ENCODE data around the gene ADAM12. TPM values are rescaled to one million over a fixed set of nuclear protein-coding genes. Genes with fewer than 3 reads are reported as not detected.

Gene ADAM12
- total RNA-seq, 1 donor from 2014 or later, result 8.0 TPM

DNA sequence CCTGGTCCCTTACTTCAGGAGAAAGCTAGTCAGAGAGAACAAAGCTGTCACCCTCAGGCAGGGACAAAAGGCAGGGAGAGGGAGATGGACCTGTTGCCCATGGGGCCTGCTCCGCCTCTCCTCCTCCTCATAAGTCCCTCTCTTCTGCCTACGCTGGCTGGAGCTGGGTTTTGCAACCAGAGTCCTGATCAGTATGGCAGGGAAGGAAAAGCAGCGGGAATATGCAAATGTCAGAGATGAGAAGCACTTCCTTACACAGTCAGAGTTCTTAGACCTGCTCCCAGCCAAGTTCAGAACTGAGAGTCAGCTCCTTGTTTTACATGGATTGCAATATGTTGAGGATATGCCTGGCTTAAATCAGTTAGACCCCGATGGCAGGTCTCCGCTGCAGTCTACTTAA, 231.1 kb downstream of the ADAM12 start:
- peaks cover 55% of the 10 kb centered on the region for H3K4me1 Mint-ChIP-seq
- H3K27ac Mint-ChIP-seq, result peak overlapping the region; percentile 68
- Histone ChIP-seq H4K20me1 (ENCODE audit: low read depth) (no peaks in the 10 kb centered on the region), H3K4me2 (no peak overlapping the region), H3K36me3 (no peaks in the 10 kb centered on the region), H3K27ac (no peak overlapping the region), H2AFZ (replicated peaks) (no peak overlapping the region), H3K79me2 (ENCODE audit: low read depth) (no peaks in the 10 kb centered on the region), H3K4me1 (peaks cover 51% of the 10 kb centered on the region), H3K9ac (no peak overlapping the region), H3F3A (ENCODE audit: low read depth) (peaks cover 46% of the 10 kb centered on the region), H3K4me3 (no peak overlapping the region), H3K9me3 (ENCODE audit: low read depth) (no peaks in the 10 kb centered on the region), H3K27me3 (no peaks in the 10 kb centered on the region)
- H3K27me3 Mint-ChIP-seq (ENCODE audit: insufficient read depth, low read depth), result peaks cover 11% of the 10 kb centered on the region
- no peak overlapping the region for H3K4me3 Mint-ChIP-seq
- TF ChIP-seq, protein P1, sequence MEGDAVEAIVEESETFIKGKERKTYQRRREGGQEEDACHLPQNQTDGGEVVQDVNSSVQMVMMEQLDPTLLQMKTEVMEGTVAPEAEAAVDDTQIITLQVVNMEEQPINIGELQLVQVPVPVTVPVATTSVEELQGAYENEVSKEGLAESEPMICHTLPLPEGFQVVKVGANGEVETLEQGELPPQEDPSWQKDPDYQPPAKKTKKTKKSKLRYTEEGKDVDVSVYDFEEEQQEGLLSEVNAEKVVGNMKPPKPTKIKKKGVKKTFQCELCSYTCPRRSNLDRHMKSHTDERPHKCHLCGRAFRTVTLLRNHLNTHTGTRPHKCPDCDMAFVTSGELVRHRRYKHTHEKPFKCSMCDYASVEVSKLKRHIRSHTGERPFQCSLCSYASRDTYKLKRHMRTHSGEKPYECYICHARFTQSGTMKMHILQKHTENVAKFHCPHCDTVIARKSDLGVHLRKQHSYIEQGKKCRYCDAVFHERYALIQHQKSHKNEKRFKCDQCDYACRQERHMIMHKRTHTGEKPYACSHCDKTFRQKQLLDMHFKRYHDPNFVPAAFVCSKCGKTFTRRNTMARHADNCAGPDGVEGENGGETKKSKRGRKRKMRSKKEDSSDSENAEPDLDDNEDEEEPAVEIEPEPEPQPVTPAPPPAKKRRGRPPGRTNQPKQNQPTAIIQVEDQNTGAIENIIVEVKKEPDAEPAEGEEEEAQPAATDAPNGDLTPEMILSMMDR (IDR thresholded peaks at IDR 0.05), result no peak
- TF ChIP-seq EZH2phosphoT487 (IDR thresholded peaks at IDR 0.05) (no peak), EZH2 (IDR thresholded peaks at IDR 0.05) (no peak)
- DNase-seq (ENCODE audit: low spot score), result no peak
- no peaks in the 10 kb centered on the region for H3K36me3 Mint-ChIP-seq
- H3K9me3 Mint-ChIP-seq, result no peaks in the 10 kb centered on the region

DNA sequence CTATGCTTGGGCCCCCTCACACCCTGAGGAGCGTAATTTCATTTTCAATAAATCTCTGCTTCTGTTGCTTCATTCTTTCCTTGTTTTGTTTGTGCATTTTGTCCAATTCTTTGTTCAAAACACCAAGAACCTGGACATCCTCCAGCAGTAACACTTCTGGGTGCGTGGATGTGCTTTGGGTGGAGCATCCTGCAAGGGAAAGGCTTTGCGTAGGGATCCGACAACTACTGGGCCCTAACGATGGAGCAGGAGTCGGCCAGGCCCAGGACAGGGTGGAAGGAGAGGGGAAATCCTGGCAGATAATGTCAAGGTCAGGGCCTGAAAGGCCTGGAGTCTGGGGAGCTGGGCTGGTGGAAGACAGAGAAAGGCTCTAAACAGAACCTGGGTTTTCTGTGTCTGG, 231.8 kb downstream of the ADAM12 start:
- Histone ChIP-seq H3K9me3 (ENCODE audit: low read depth) (no peaks in the 10 kb centered on the region), H3K36me3 (peaks cover 4% of the 10 kb centered on the region), H4K20me1 (ENCODE audit: low read depth) (no peaks in the 10 kb centered on the region), H3K79me2 (ENCODE audit: low read depth) (no peaks in the 10 kb centered on the region), H3F3A (ENCODE audit: low read depth) (peaks cover 46% of the 10 kb centered on the region), H3K27ac (no peak overlapping the region), H3K4me3 (no peak overlapping the region), H3K4me2 (no peak overlapping the region), H2AFZ (replicated peaks) (no peak overlapping the region), H3K9ac (no peak overlapping the region), H3K4me1 (peaks cover 54% of the 10 kb centered on the region), H3K27me3 (no peaks in the 10 kb centered on the region)
- H3K36me3 Mint-ChIP-seq, result no peaks in the 10 kb centered on the region
- DNase-seq (ENCODE audit: low spot score), result no peak
- TF ChIP-seq EZH2phosphoT487 (IDR thresholded peaks at IDR 0.05), result no peak
- no peak for TF ChIP-seq EZH2 (IDR thresholded peaks at IDR 0.05)
- TF ChIP-seq, protein P1 (IDR thresholded peaks at IDR 0.05), result no peak
- peaks cover 48% of the 10 kb centered on the region for H3K4me1 Mint-ChIP-seq
- peaks cover 9% of the 10 kb centered on the region for H3K27me3 Mint-ChIP-seq (ENCODE audit: insufficient read depth, low read depth)
- no peaks in the 10 kb centered on the region for H3K9me3 Mint-ChIP-seq
- no peak overlapping the region for H3K4me3 Mint-ChIP-seq
- H3K27ac Mint-ChIP-seq, result peak overlapping the region; percentile 68

DNA sequence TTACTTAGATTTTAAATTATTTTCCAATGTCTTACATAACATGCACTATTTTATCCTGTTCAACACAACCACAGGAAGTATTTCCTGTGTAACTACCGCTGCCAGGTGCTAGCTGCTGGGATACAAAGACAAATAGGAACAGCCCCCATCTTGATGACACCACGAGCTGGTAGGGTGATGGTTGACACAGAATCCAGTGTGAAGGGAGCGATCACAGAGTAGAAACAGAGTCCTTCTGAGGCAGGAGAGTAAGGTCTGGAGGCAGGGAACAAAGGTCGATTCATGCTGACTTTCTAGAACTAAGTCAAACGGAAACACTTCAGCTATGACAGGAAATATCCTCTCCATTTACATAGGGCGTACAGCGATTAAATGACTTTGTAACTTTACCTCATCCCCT, 232.3 kb downstream of the ADAM12 start:
- H3K27me3 ChIP-seq, result no peaks in the 10 kb centered on the region
- no peak overlapping the region for H3K4me3 ChIP-seq
- Mint-ChIP-seq H3K36me3 (no peaks in the 10 kb centered on the region), H3K9me3 (no peaks in the 10 kb centered on the region), H3K4me1 (peaks cover 45% of the 10 kb centered on the region), H3K27ac (no peak overlapping the region), H3K4me3 (peak overlapping the region; percentile 8), H3K27me3 (ENCODE audit: insufficient read depth, low read depth) (peaks cover 6% of the 10 kb centered on the region)
- peak overlapping the region; percentile 72 for H3K27ac ChIP-seq
- TF ChIP-seq EZH2 (IDR thresholded peaks at IDR 0.05), result no peak
- TF ChIP-seq, protein P1 (IDR thresholded peaks at IDR 0.05), result no peak
- TF ChIP-seq EZH2phosphoT487 (IDR thresholded peaks at IDR 0.05), result no peak
- H3K36me3 ChIP-seq, result peaks cover 9% of the 10 kb centered on the region
- H3K79me2 ChIP-seq (ENCODE audit: low read depth), result no peaks in the 10 kb centered on the region
- H2AFZ ChIP-seq (replicated peaks), result peak overlapping the region; percentile 32
- H3K4me1 ChIP-seq, result peaks cover 54% of the 10 kb centered on the region
- peaks cover 46% of the 10 kb centered on the region for H3F3A ChIP-seq (ENCODE audit: low read depth)
- H3K4me2 ChIP-seq, result peak overlapping the region; percentile 67
- DNase-seq (ENCODE audit: low spot score), result no peak
- no peaks in the 10 kb centered on the region for H4K20me1 ChIP-seq (ENCODE audit: low read depth)
- H3K9me3 ChIP-seq (ENCODE audit: low read depth), result peaks cover 4% of the 10 kb centered on the region
- no peak overlapping the region for H3K9ac ChIP-seq
